Fibroblast of peridontal ligament (primary cell): ENCODE results near the gene DOCK1.
"Not testable (repeated sequence)": the region's sequence is repeated elsewhere in the genome, so short reads cannot be mapped to it uniquely, and the experiment has no call there.

Experiments
- DNase-seq: peaks from one replicate; pipeline ENCODE4 v3.0.0-alpha.2; 2010; ENCODE audit errors: extremely low read depth

Gene DOCK1

GRCh38 chr10:126903656-126904360 is 1.4 kb upstream of the DOCK1 start:
- DNase-seq, result no peak

GRCh38 chr10:126904516-126904817 is 761 bp upstream of the DOCK1 start:
- no peak for DNase-seq

- DNase-seq, result peak; percentile 33
These were observed 812 bp downstream of the DOCK1 start for GRCh38 chr10:126905776-126906703.

DNA sequence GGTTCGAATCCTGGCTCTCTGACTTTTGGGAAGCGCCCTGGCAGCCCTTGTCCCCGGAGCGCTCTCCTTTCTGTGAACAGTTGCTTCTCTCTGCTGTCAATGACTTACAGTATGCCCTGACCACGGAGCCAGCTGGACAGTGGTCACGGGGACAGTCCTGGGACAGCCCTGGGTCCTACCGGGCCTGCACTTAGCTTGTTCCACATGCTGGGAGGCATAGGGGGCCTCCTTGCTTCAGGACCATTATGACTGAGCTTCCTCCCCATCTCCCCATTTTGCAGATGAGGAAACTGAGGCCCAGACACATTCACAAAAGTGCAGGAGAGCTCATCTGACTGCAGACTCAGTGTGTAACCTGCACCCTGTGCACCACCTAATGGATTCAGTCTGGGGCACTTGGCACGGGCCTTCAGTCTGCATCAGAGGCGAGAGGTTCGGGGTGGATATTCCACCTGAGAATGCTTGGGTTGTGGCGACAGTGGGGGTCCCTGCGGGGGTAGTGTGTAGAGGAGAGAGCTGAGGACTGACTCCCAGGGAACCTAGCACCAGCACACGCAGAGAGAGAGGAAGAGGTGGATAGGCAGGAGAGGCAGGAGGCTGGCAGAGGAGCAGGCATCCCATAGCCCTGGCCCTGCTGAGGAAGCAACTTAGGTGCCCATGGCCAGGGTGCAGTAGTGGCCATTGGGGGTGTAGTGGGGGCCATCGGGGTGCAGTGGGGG is 1.6 kb downstream of the DOCK1 start:
- no peak for DNase-seq

- no peak for DNase-seq
These were observed 2.3 kb downstream of the DOCK1 start for GRCh38 chr10:126907423-126907970.

DNA sequence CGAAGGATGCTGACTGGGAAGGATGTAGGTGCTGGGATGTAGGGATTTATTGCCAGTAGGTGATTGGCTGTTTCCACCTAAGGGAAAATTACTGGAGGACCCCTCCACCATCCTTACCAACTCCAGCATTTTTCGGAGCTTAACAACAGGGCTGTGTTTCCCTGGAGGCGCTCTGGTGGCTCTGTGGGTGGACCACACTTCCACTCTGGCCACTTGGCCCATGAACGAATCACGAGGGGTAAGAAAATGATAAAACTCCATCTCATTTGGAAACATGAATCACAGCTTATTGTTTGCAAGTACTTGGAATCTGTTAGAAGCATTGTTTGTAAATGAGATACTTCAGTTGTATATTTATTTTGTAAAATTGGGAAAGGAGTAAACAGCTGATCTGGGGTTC is 3.0 kb downstream of the DOCK1 start:
- no peak for DNase-seq

GRCh38 chr10:126908729-126909128 is 3.5 kb downstream of the DOCK1 start:
- no peak for DNase-seq

GRCh38 chr10:126909147-126909546 is 3.9 kb downstream of the DOCK1 start:
- DNase-seq, result no peak

- DNase-seq, result no peak
These were observed 5.0 kb downstream of the DOCK1 start for GRCh38 chr10:126910196-126910595.

DNA sequence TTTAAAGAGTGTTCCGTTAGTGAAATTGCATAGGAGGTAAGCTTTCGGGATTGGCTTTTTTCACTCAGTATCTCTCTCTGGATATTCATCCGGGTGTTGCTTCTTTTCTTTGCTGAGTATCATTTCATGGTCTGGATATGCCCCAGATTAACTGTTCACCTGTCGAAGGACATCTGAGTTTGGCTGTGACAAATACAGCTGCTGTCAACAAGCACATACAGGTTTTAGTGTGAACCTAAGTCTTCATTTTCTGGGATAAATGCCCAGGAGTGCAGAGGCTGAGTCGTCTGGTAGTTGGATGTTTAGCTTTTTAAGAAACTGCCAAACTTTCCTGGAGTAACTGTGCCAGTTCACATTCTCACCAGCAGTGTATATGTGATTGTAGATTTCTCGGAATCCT is 5.6 kb downstream of the DOCK1 start:
- no peak for DNase-seq

DNA sequence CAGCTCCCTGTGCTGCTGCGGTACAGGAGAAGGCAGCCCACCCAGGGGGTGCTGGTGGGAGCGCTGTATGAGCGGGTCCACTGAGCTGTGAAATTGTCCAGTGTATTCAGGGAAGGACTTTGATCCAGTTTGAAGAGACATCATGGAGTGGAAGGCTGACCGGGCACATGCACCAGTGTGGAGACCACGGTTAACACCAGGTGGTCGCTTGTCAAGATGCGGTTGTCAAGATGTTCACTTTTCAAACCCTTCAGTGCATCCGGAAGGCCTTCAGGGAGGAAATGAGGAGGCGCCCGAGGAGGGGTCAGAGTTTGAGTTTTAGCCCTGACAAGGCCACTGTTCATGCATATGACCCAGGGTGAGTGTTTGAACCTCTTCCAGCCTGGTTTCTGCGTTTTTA is 6.1 kb downstream of the DOCK1 start:
- no peak for DNase-seq

DNA sequence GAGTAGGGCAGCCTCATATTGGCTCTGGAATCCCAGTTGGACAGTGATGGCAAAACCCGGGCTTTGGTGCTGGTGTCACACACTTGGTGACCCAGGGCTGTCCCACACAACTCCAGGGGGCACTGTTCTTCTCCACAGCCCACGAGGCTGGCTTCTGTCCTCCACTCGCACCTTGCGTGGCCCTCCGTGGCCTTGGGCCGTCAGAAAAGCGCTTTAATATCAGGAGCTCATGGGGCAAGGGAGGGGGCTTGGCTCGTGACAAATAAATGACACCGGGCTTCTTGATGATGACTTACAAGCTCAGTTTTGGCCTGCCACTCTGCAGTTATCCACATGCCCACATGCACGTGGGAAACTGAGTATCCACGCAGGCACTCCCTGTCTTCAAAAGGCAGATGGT is 8.1 kb downstream of the DOCK1 start:
- no peak for DNase-seq

GRCh38 chr10:126914561-126914960 is 9.3 kb downstream of the DOCK1 start:
- no peak for DNase-seq

GRCh38 chr10:126916952-126917351 is 11.7 kb downstream of the DOCK1 start:
- not testable (repeated sequence) for DNase-seq

DNA sequence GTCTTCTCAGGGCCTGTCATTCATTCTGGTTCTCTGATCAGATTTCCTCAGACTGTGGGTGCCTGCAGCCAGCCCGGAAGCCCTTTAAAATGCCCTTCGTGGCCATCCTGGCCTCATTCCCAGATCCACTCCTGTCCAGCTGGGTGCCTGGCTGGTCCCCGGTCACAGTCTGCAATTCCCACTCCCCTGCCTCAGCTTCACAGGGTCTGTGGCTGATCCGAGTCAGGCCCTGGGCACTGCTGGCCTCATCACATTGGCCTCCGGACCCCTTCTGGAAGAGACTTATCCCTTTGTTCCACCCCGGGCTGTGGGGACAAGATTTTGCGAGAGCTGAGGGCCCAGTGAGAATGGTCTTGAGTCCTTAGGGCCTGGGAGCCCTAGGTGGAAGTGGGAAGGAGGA is 12.1 kb downstream of the DOCK1 start:
- DNase-seq, result no peak

DNA sequence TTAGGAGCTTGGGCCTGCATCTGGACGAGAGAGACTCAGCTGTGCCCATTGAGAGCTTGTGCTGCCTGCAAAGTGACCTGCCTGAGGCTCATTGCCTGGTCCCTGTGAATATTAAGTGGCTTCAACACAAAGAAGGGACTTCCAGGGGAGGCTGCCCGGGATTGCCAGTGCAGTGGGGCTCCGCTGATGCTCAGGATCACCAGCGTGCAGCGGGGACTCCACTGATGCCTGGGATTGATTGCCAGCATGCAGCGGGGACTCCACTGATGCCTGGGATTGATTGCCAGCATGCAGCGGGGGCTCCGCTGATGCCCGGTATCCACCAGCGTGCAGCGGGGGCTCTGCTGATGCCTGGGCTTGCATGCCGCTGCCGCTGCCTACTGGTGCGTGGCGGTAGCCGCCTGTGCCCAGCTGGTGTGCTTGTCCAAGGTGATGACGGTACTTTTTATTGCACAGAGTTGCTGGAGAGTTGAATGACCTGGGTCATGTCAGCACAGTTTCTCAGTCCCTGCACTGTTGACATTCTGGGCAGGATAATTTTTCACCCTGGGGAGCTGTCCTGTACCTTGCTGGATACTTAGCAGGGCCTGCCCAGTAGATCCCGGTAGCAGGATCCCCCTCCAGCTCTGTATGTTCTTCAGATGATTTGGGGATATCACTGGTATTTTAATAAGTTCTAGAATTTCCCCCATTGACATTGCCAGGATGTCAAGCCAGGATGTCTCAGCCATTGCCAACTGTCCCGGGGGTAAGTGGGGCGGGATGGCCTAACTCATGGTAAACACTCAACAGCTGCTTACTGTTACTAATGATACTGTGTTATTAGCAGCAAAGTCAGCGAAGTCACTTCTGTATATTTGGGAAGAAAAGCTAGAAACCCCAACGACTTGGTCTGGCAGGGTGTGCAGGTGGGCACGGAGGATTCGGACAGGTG is 13.0 kb downstream of the DOCK1 start:
- no peak for DNase-seq

GRCh38 chr10:126919426-126919825 is 14.2 kb downstream of the DOCK1 start:
- DNase-seq, result no peak

DNA sequence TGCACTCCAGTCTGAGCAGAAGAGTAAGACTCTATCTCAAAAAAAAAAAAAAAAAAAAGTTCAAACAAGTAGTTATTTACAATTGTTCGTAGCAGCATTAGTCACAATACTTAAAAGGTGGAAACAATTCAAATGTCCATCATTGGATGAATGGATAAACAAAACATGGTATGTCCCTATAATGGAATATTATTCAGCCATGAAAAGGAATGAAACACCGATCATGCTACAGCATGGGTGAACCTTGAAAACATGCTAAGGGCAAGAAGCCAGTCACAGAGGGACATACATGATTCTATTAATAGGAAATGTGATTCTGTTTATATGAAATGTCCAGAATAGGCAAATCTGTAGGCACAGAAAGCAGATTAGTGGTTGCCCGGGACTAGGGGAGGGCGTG is 15.9 kb downstream of the DOCK1 start:
- DNase-seq, result no peak

GRCh38 chr10:126921974-126922525 is 16.8 kb downstream of the DOCK1 start:
- DNase-seq, result peak; percentile 75

DNA sequence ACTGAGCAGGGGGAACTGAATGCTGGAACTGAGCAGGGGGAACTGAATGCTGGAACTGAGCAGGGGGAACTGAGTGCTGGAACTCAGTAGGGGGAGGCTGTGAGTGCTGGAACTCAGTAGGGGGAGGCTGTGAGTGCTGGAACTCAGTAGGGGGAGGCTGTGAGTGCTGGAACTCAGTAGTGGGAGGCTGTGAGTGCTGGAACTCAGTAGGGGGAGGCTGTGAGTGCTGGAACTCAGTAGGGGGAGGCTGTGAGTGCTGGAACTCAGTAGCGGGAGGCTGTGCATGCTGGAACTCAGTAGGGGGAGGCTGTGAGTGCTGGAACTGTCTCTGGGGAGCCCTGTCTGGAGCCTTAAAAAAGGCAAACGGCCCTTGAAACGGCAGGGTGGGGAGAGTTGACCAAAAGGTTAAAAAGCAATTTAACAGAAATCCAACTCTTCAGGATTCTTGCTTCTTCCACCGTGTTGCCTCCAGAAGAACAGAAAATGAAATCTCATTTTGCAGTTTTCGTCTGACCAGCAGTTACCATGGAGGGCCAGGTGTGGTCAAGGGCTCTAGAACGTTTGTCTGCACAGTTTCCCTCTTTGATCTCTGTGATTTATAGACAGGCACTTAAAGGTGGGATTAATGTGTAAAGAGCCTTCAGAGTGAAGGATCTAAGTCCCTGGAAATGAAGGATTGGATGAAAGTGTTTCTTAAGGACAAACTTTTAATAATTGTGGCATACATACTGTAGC is 19.1 kb downstream of the DOCK1 start:
- DNase-seq, result no peak
